Pancreas (tissue), 10 donors: ENCODE measurements around the gene STOX2. TPM values are rescaled to one million over a fixed set of nuclear protein-coding genes. Genes with fewer than 3 reads are reported as not detected.

Experiments
- ATAC-seq, 4 donors: fragments of 200-7000 bp; cut with Tn5 transposase; one replicate each; pipeline versions ENCODE4 v1.8.0 to v1.9.1; 2020; ENCODE audit warnings: mild to moderate bottlenecking in 4 of 4, moderate library complexity in 4 of 4
- DNase-seq, 6 donors: peaks; one replicate each; pipeline ENCODE4 v3.0.0-alpha.2; 2020
- FAIRE-seq: peaks from 2 replicates; lab custom pipeline; 2012; peaks lifted over from hg19 to GRCh38; lab: Jason Lieb, UNC
- H3K27ac ChIP-seq, 4 donors: fragments of 200-600 bp; sonication (generic); 1 replicate in 3 of 4; 2 replicates in 1 of 4; pipeline versions ENCODE4 v1.5.0 to v1.8.0; 2020
- H3K27me3 ChIP-seq, 4 donors: fragments of 200-600 bp; one replicate each; pipeline ENCODE4 v1.8.0; 2021
- H3K36me3 ChIP-seq, 3 donors: fragments of 200-600 bp; sonication (generic) in 1 of 3; one replicate each; pipeline versions ENCODE4 v1.5.0 to v1.8.0; 2020 to 2021
- H3K4me1 ChIP-seq, 3 donors: fragments of 200-600 bp; one replicate each; pipeline ENCODE4 v1.8.0; 2021
- H3K4me3 ChIP-seq, 4 donors: fragments of 200-600 bp; sonication (generic) in 2 of 4; one replicate each; pipeline versions ENCODE4 v1.5.0 to v1.8.0; 2020 to 2021
- H3K9me3 ChIP-seq, 4 donors: fragments of 200-600 bp; one replicate each; pipeline ENCODE4 v1.8.0; 2021
- WGBS, 2 donors: extraction: QIAGEN DNeasy Blood & Tissue Kit; methylation state at CpG; one replicate each; pipeline ENCODE4 v1.1.7; 2013; 5-methylcytosine and 5-hydroxymethylcytosine counted together
- intact Hi-C, 3 donors: fragments of 100-400 bp; cut with DNase I; formaldehyde crosslinking; loops; one replicate each; pipeline versions ENCODE4 v1.11.1 to v1.14.2; 2022
- polyA plus RNA-seq, 2 donors: library from polyadenylated mRNA; stranded (reverse); fragments of 200-250 nt; gene quantifications; one replicate each; pipeline ENCODE4 v1.2.3, GENCODE V29; 2013
- total RNA-seq, 6 donors: library from RNA; stranded (reverse); fragmentation: NEBNext Ultra II Directional in 4 of 6; extraction: Animal tissue kit (Norgen Biotek cat#: 25700) in 4 of 6; gene quantifications; one replicate each; pipeline versions ENCODE4 v1.2.1 to v1.2.4, GENCODE V29; 2021 to 2023
- TF ChIP-seq, protein P1 (sequence below), 4 donors: fragments of 200-600 bp; sonication (generic) in 3 of 4; IDR thresholded peaks; one replicate each; pipeline versions ENCODE4 v1.5.0 to v1.8.0; 2021; ENCODE audit warnings: antibody characterized with exemption in 4 of 4
- donor health status: healthy with polysubstance abuse.
- donor health status: DM: no; HTN: no; CAD: no; lungs with moderate emphysema.
- donor health status: DM: no; HTN: no; CAD: no.
- donor health status: control.
- donor health status: control.
- donor health status: Bipolar disorder and iron deficiency.
- donor health status: DM: yes; HTN: yes; CAD: no.
- donor health status: DM: no; HTN: no; CAD: no.
- donor health status: DM: no; HTN: no; CAD: no.
- donor health status: DM: yes; HTN: yes; CAD: no.

STOX2 gene
- total and polyA plus RNA-seq, 8 donors = 3.5 to 11.9 (median 8.8) TPM

DNA sequence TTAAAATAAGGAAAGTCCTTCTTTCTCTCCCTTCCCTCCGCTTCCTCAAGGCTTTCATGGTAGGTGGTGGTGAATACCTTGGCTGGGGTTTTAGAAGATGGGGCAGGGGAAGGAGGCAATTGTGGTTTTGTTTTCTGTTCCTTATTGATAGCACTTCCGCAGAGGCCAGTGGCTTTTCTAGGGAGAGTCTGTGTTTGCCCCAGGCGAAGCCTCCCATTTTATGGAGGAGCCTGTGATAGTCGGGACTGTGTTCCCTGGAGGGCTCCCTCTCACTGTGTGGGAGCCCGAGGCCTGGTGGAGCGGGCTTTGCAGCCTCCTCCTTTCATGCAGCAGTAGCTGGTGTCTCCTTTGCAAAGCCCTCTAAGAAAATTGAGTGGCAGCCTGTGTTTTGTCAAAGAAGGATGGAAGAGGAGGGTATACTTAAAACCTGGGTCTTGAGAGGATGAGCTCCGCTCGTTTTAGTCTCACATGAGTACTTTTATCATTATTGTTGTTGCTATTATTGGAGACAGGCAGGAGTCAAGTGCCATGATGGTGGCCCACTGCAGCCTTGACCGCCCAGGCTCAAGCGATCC, 29.8 kb upstream of the STOX2 start:
- FAIRE-seq (no peak), DNase-seq (no peak), ATAC-seq (no peak)
- H3K36me3 ChIP-seq = no peaks in the 10 kb centered on the region
- peak overlapping the region in 2 of 4 donors; percentile 76 to 80 for H3K27ac ChIP-seq
- intact Hi-C loops = no loop called here
- 93 to 97% methylated on average over 10 of the region's 10 CpGs for WGBS, 2 donors
- peaks cover 0 to 8% (median 6%) of the 10 kb centered on the region in 3 donors for H3K4me1 ChIP-seq
- TF ChIP-seq, protein P1, sequence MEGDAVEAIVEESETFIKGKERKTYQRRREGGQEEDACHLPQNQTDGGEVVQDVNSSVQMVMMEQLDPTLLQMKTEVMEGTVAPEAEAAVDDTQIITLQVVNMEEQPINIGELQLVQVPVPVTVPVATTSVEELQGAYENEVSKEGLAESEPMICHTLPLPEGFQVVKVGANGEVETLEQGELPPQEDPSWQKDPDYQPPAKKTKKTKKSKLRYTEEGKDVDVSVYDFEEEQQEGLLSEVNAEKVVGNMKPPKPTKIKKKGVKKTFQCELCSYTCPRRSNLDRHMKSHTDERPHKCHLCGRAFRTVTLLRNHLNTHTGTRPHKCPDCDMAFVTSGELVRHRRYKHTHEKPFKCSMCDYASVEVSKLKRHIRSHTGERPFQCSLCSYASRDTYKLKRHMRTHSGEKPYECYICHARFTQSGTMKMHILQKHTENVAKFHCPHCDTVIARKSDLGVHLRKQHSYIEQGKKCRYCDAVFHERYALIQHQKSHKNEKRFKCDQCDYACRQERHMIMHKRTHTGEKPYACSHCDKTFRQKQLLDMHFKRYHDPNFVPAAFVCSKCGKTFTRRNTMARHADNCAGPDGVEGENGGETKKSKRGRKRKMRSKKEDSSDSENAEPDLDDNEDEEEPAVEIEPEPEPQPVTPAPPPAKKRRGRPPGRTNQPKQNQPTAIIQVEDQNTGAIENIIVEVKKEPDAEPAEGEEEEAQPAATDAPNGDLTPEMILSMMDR (IDR thresholded peaks at IDR 0.05) = no peak
- no peaks in the 10 kb centered on the region for H3K27me3 ChIP-seq
- no peaks in the 10 kb centered on the region for H3K9me3 ChIP-seq
- H3K4me3 ChIP-seq = no peak overlapping the region

DNA sequence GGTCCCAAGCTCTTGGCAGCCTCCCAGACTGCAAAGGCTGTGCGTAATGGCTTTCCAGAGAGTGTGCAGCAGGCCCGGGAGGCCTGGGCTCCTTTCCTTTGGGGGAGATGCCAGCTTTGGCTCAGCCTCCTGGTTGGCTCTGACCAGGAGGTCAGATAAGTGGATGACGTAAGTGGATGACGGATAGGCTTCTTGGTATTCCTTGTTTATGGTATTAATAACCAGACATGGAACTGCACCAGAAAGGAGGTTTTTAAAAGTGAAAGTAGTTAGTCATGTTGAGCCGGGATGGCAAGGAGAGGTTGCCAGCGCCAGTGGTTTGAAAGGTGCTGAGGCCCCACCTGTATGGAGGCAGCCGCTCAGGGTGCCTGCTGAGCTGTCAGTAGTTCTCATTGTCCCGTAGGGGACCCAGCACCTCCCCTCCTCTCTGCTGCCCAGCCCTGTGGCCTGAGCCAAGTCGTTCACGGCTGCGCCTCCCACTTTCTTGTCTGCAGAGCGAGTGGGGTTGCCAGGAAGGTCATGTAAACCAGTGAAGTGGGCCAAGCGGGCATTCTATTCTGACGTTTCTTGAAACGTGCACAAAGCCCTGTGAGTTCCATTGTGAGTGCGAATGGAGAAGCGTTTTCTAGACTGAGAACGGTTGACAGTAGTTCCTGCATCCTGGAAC, 28.7 kb upstream of the STOX2 start:
- Histone ChIP-seq H3K27ac (peak overlapping the region; percentile 76 to 80 (median 77)), H3K9me3 (no peaks in the 10 kb centered on the region), H3K4me1 (peaks cover 0 to 8% (median 6%) of the 10 kb centered on the region in 3 donors), H3K36me3 (no peaks in the 10 kb centered on the region), H3K27me3 (no peaks in the 10 kb centered on the region), H3K4me3 (peak overlapping the region in 3 of 4 donors; percentile 2 to 43 (median 31))
- DNase-seq (peak; percentile 77 to 93 (median 86)), ATAC-seq (peak; percentile 91 to 95 (median 94)), FAIRE-seq (peak; percentile 43)
- intact Hi-C loops = no loop called here
- TF ChIP-seq, protein P1 (IDR thresholded peaks at IDR 0.05) = no peak
- WGBS, 2 donors = 10 to 14% methylated on average over 18 of the region's 18 CpGs

DNA sequence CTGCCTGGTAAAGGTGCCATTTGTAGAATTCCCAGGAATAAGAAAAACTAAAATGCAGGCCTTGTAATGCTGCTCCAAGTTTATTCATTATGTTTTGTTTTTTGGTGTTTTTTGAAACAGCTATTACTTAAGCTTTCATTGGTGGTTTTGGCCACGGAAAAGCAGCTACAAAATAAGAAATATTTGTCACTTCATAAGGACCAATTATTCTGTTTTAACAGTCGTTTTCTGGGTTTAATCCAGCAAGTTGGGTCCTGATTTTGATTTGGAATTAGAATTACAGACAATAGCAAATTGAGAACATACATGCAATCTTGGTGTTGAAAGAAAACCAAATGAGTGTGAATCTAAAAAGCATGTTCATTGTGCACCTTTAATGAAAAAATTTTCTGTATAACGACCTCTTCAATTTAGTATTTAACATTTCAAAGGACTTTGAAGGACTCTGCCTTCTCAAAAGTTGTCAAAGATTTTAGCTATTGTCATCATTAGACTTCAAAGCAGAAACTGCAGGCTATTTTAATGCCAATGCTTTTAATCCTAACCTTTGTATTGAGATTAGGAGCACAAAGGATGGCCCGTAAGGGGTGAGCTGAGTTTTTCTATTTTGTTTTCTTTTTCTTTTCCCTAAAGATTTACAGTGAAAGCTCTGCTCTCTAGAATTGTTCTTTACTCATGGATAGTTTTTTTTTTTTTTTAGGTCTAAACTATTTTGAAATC, 26.7 kb upstream of the STOX2 start:
- WGBS, 2 donors = 82 to 90% methylated on average over 4 of the region's 4 CpGs
- no peak overlapping the region for H3K27ac ChIP-seq
- H3K36me3 ChIP-seq = no peaks in the 10 kb centered on the region
- H3K9me3 ChIP-seq = no peaks in the 10 kb centered on the region
- H3K27me3 ChIP-seq = no peaks in the 10 kb centered on the region
- no peak for DNase-seq
- no peak overlapping the region for H3K4me3 ChIP-seq
- intact Hi-C loops = no loop called here
- peaks cover 0 to 8% (median 6%) of the 10 kb centered on the region in 3 donors for H3K4me1 ChIP-seq
- no peak for ATAC-seq
- TF ChIP-seq, protein P1 (IDR thresholded peaks at IDR 0.05) = no peak
- FAIRE-seq = no peak

DNA sequence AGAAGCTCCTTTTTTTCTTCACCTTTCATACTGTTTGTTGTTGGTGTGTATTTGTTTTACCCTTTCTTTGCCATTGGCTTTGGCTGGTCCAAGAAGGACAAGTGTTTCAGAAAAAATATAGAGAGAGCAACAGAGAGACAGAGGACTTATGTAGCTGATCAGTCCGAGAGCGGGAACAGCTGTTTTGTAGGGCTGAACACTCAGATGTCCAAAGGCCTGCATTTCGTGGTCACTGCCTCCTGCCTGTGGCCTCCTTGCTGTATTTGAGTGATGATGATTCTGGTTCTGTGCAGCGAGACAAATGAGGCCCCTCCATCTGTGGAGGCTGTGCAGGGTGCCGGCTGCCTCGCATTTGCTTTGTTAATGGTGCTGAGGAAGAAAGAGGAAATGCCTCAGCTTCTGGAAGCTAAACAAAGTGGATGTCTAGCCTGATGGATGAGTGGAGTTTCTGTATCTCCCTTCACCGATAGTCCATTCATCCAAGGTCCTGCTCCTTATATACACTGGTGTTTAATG, 19.8 kb upstream of the STOX2 start:
- no peaks in the 10 kb centered on the region for H3K36me3 ChIP-seq
- intact Hi-C loops = no loop called here
- no peaks in the 10 kb centered on the region for H3K9me3 ChIP-seq
- H3K27ac ChIP-seq = no peak overlapping the region
- H3K4me3 ChIP-seq = no peak overlapping the region
- WGBS, 2 donors = 81 to 85% methylated on average over 7 of the region's 7 CpGs
- no peak for DNase-seq
- ATAC-seq = no peak
- H3K4me1 ChIP-seq = no peaks in the 10 kb centered on the region
- FAIRE-seq = no peak
- TF ChIP-seq, protein P1 (IDR thresholded peaks at IDR 0.05) = no peak
- H3K27me3 ChIP-seq = no peaks in the 10 kb centered on the region
